MM.1S (cell line): ENCODE data around the gene PDZD8.

Experiments
- EZH2 ChIP-seq: fragments of 300-600 bp; sonication (generic); optimal IDR thresholded peaks from 2 replicates; pipeline ENCODE3; 2017; ENCODE audit warnings: low read depth, mild to moderate bottlenecking, antibody characterized with exemption, low read length, mixed read lengths
- EZH2phosphoT487 ChIP-seq: fragments of 300-600 bp; sonication (generic); IDR thresholded peaks from 2 replicates; pipeline ENCODE4 v1.6.1; 2018; ENCODE audit warnings: antibody characterized with exemption, low read length
- TF ChIP-seq, protein P1 (sequence below): fragments of 300-600 bp; sonication (generic); IDR thresholded peaks from 2 replicates; pipeline ENCODE4 v1.5.1; 2016; ENCODE audit warnings: antibody characterized with exemption, low read length, mixed read lengths

DNA sequence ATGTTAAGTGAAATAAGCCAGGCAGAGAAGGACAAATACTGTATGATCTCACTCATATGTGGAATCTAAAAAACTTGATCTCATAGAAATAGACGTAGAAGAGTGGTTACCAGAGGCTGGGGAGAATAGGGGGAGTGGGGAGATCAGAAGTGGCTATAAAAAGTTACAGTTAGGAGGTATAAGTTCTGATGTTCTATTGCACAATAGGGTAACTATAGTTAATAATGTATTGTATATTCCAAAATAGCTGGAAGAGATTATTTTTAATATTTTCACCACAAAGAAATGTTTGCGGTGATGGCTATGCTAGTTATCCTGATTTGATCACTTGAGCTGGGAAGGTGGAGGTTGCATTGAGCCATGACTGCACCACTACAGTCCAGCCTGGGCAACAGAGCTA lies 80.5 kb downstream of the PDZD8 start:
- TF ChIP-seq, protein P1, sequence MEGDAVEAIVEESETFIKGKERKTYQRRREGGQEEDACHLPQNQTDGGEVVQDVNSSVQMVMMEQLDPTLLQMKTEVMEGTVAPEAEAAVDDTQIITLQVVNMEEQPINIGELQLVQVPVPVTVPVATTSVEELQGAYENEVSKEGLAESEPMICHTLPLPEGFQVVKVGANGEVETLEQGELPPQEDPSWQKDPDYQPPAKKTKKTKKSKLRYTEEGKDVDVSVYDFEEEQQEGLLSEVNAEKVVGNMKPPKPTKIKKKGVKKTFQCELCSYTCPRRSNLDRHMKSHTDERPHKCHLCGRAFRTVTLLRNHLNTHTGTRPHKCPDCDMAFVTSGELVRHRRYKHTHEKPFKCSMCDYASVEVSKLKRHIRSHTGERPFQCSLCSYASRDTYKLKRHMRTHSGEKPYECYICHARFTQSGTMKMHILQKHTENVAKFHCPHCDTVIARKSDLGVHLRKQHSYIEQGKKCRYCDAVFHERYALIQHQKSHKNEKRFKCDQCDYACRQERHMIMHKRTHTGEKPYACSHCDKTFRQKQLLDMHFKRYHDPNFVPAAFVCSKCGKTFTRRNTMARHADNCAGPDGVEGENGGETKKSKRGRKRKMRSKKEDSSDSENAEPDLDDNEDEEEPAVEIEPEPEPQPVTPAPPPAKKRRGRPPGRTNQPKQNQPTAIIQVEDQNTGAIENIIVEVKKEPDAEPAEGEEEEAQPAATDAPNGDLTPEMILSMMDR = no peak
- no peak for TF ChIP-seq EZH2phosphoT487
- no peak for TF ChIP-seq EZH2
